Measurements from ENCODE around the gene EXOC6. TPM values are rescaled to one million over a fixed set of nuclear protein-coding genes. Genes with fewer than 3 reads are reported as not detected.

The EXOC6 gene
- total and polyA plus RNA-seq, 10 of the 15 experiments (the other 5 are each of a cell fraction or from before 2014, with no cell fraction given): 7.6 to 53.8 (median 13.3) TPM

DNA sequence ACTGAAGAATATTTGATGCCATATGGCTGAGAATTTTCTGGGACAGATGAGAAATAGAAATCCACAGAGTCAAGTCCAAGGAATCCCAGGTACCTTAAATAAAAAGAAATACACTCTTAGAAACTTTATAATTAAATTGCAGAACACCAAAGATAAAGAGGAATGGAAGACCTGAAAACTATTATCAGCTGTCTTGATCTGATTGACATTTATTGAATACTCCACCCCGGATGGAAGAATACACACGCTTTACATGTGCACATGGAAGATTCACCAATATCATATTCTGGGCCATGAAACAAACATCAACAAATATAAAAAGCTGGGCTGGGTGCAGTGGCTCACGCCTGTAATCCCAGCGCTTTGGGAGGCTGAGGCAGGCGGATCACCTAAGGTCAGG, 81.6 kb downstream of the EXOC6 start:
- TF ChIP-seq, protein P1, sequence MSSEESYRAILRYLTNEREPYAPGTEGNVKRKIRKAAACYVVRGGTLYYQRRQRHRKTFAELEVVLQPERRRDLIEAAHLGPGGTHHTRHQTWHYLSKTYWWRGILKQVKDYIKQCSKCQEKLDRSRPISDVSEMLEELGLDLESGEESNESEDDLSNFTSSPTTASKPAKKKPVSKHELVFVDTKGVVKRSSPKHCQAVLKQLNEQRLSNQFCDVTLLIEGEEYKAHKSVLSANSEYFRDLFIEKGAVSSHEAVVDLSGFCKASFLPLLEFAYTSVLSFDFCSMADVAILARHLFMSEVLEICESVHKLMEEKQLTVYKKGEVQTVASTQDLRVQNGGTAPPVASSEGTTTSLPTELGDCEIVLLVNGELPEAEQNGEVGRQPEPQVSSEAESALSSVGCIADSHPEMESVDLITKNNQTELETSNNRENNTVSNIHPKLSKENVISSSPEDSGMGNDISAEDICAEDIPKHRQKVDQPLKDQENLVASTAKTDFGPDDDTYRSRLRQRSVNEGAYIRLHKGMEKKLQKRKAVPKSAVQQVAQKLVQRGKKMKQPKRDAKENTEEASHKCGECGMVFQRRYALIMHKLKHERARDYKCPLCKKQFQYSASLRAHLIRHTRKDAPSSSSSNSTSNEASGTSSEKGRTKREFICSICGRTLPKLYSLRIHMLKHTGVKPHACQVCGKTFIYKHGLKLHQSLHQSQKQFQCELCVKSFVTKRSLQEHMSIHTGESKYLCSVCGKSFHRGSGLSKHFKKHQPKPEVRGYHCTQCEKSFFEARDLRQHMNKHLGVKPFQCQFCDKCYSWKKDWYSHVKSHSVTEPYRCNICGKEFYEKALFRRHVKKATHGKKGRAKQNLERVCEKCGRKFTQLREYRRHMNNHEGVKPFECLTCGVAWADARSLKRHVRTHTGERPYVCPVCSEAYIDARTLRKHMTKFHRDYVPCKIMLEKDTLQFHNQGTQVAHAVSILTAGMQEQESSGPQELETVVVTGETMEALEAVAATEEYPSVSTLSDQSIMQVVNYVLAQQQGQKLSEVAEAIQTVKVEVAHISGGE (CRISPR knock-in tag; IDR thresholded peaks at IDR 0.05): no peak
- no peak for TF ChIP-seq NR2F1 (conservative IDR thresholded peaks at IDR 0.05)
- no peak for TF ChIP-seq TCF3 (IDR thresholded peaks at IDR 0.05; ENCODE audit: borderline replicate concordance, insufficient read depth, low read depth, low read length)
- TF ChIP-seq POU2F2 (IDR thresholded peaks at IDR 0.05; ENCODE audit: borderline replicate concordance, low read depth, low read length): no peak
- TF ChIP-seq BACH1 (IDR thresholded peaks at IDR 0.05; ENCODE audit: borderline replicate concordance): no peak
- CTCF ChIA-PET: no interaction called here
- Histone ChIP-seq H2AFZ (ENCODE audit: control insufficient read depth, low read depth, low read length) (no peak overlapping the region), H3K27me3 (replicated peaks in 1 of 2; ENCODE audit: control insufficient read depth in 2 of 2, insufficient read depth in 2 of 2, low read length in 1 of 2) (no peaks in the 10 kb centered on the region), H3K9me3 (replicated peaks; ENCODE audit: control insufficient read depth, insufficient read depth, low read length) (no peaks in the 10 kb centered on the region), H3K9ac (ENCODE audit: control insufficient read depth, insufficient read depth, low read length) (no peak overlapping the region), H3K36me3 (ENCODE audit: control insufficient read depth in 2 of 2, insufficient read depth in 2 of 2, low read length in 1 of 2) (no peaks in the 10 kb centered on the region), H3K4me3 (no peak overlapping the region), H3K27ac (ENCODE audit: control insufficient read depth, insufficient read depth) (no peak overlapping the region), H4K20me1 (ENCODE audit: control insufficient read depth, insufficient read depth) (no peaks in the 10 kb centered on the region), H3K79me2 (ENCODE audit: control insufficient read depth, insufficient read depth, low read length) (no peaks in the 10 kb centered on the region), H3K4me1 (ENCODE audit: control insufficient read depth, insufficient read depth, low read length) (no peaks in the 10 kb centered on the region), H3K4me2 (ENCODE audit: control insufficient read depth, insufficient read depth) (no peak overlapping the region)
- DNase-seq (ENCODE audit: low read depth, low spot score) (no peak), FAIRE-seq (no peak), ATAC-seq (no peak)
- no TSS peak for BruUV-seq (replicated peaks)
- in situ Hi-C loops (cut with MboI) (no loop called here), intact Hi-C loops (cut with micrococcal nuclease; ENCODE audit: unreplicated experiment) (no loop called here)
- POLR2A ChIA-PET: no interaction called here
- RAD21 ChIA-PET (ENCODE audit: unreplicated experiment): no interaction called here
- SMC1A ChIA-PET (ENCODE audit: uncharacterized antibody, unreplicated experiment): no interaction called here
- WGBS (ENCODE audit: insufficient coverage, insufficient replicate concordance, low lambda C conversion rate, missing lambda C conversion rate): 94% methylated on average over 5 of the region's 5 CpGs
